Skeletal muscle cell (primary cell): ENCODE data around the gene TMPRSS13.

Experiments used
- DNase-seq: peaks from one replicate; pipeline ENCODE4 v3.0.0-alpha.2; 2010; ENCODE audit warnings: low read depth
- H3K4me3 ChIP-seq: 2 replicates; pipeline ENCODE4 v1.5.1; 2011; ENCODE audit warnings: low read depth, mild to moderate bottlenecking, control low read depth, low read length, moderate library complexity

Gene TMPRSS13

GRCh38 chr11:117916956-117917355 lies 12.2 kb downstream of the TMPRSS13 start:
- H3K4me3 ChIP-seq, result no peak overlapping the region
- DNase-seq, result no peak

GRCh38 chr11:117915672-117916235 lies 13.4 kb downstream of the TMPRSS13 start:
- DNase-seq, result no peak
- no peak overlapping the region for H3K4me3 ChIP-seq

GRCh38 chr11:117914991-117915618 lies 14.1 kb downstream of the TMPRSS13 start:
- H3K4me3 ChIP-seq, result no peak overlapping the region
- DNase-seq, result no peak

- H3K4me3 ChIP-seq, result no peak overlapping the region
Measured at GRCh38 chr11:117914398-117914761, 14.8 kb downstream of the TMPRSS13 start.

GRCh38 chr11:117913736-117914397 lies 15.3 kb downstream of the TMPRSS13 start:
- DNase-seq, result no peak
- H3K4me3 ChIP-seq, result no peak overlapping the region

More at GRCh38 chr11:117914398-117914761, 14.8 kb downstream of the TMPRSS13 start:
- no peak for DNase-seq

- no peak overlapping the region for H3K4me3 ChIP-seq
- DNase-seq, result no peak
Measured at GRCh38 chr11:117912497-117912896, 16.7 kb downstream of the TMPRSS13 start.

GRCh38 chr11:117911694-117912093 lies 17.5 kb downstream of the TMPRSS13 start:
- no peak for DNase-seq
- no peak overlapping the region for H3K4me3 ChIP-seq

- DNase-seq, result no peak
- no peak overlapping the region for H3K4me3 ChIP-seq
Measured at GRCh38 chr11:117910941-117911655, 18.1 kb downstream of the TMPRSS13 start.

GRCh38 chr11:117910525-117910924 lies 18.7 kb downstream of the TMPRSS13 start:
- H3K4me3 ChIP-seq, result no peak overlapping the region
- no peak for DNase-seq

GRCh38 chr11:117909611-117910382 lies 19.4 kb downstream of the TMPRSS13 start:
- no peak overlapping the region for H3K4me3 ChIP-seq
- DNase-seq, result no peak

GRCh38 chr11:117908959-117909610 lies 20.1 kb downstream of the TMPRSS13 start:
- DNase-seq, result no peak
- H3K4me3 ChIP-seq, result no peak overlapping the region

GRCh38 chr11:117908109-117908895 lies 20.9 kb downstream of the TMPRSS13 start:
- H3K4me3 ChIP-seq, result no peak overlapping the region

GRCh38 chr11:117907276-117908108 lies 21.7 kb downstream of the TMPRSS13 start:
- peak overlapping the region; percentile 22 for H3K4me3 ChIP-seq
- DNase-seq, result peak; percentile 86

More at GRCh38 chr11:117908109-117908895, 20.9 kb downstream of the TMPRSS13 start:
- no peak for DNase-seq

- DNase-seq, result no peak
- H3K4me3 ChIP-seq, result no peak overlapping the region
Measured at GRCh38 chr11:117906710-117907109, 22.5 kb downstream of the TMPRSS13 start.

- no peak for DNase-seq
- no peak overlapping the region for H3K4me3 ChIP-seq
Measured at GRCh38 chr11:117906126-117906525, 23.1 kb downstream of the TMPRSS13 start.

GRCh38 chr11:117905524-117905923 lies 23.7 kb downstream of the TMPRSS13 start:
- no peak overlapping the region for H3K4me3 ChIP-seq

GRCh38 chr11:117903505-117904382 lies 25.5 kb downstream of the TMPRSS13 start:
- no peak for DNase-seq
- H3K4me3 ChIP-seq, result no peak overlapping the region

More at GRCh38 chr11:117905524-117905923, 23.7 kb downstream of the TMPRSS13 start:
- DNase-seq, result no peak
